HT-29 (cell line): ENCODE measurements around the gene CES1. TPM values are rescaled to one million over a fixed set of nuclear protein-coding genes. Genes with fewer than 3 reads are reported as not detected.
A peak's percentile ranks its signal among the peaks of the same experiment; 100 is the strongest.
"Not testable (repeated sequence)": the region's sequence is repeated elsewhere in the genome, so short reads cannot be mapped to it uniquely, and the experiment has no call there.

Experiments used
- DNase-seq: peaks from one replicate; pipeline ENCODE4 v3.0.0-alpha.2; 2015; ENCODE audit warnings: low spot score
- total RNA-seq: library from RNA; depleted of rRNA; stranded (reverse); fragments of >200 nt; shearing (Covaris generic); gene quantifications from 2 replicates; pipeline ENCODE4 v1.2.3, GENCODE V29; 2014

The CES1 gene
- total RNA-seq, 1 experiment from 2014 or later, result not detected

DNA sequence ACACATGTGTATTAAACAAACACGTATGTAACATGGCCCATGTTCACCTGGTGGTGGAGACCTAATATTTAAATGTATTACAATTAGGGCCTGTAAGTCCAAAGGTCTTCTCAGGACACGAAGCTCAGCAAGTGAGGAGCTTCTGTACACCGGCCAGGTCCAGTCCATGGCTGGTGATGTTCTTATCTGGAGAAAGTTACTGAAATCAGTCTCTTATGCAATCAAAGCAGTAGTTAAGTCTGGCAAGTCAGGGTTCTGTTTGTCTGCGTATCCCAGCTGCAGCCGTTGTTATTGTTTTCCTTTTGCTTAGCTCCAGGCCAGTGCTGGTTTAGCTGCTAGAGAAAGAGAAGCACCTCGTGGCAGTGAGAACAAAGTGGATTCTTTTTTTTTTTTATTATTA is 41.4 kb downstream of the CES1 start:
- DNase-seq, result not testable (repeated sequence)

- DNase-seq, result not testable (repeated sequence)
Measured at GRCh38 chr16:55790240-55790639, 42.7 kb downstream of the CES1 start.

DNA sequence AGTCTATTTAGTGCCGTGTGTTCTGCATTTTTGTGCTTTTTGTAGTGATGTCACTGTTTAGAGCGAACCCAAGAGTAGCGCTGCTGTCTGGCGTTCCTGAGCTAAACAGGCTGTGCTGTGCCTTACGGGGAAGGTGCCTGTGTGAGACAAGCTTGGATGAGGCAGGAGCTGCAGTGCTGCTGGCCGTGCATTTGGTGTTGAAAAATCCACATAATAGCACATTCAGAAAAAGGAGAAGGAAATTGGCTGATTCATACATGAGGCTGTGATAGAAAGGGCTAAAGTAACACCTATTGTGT is 50.2 kb downstream of the CES1 start:
- not testable (repeated sequence) for DNase-seq

DNA sequence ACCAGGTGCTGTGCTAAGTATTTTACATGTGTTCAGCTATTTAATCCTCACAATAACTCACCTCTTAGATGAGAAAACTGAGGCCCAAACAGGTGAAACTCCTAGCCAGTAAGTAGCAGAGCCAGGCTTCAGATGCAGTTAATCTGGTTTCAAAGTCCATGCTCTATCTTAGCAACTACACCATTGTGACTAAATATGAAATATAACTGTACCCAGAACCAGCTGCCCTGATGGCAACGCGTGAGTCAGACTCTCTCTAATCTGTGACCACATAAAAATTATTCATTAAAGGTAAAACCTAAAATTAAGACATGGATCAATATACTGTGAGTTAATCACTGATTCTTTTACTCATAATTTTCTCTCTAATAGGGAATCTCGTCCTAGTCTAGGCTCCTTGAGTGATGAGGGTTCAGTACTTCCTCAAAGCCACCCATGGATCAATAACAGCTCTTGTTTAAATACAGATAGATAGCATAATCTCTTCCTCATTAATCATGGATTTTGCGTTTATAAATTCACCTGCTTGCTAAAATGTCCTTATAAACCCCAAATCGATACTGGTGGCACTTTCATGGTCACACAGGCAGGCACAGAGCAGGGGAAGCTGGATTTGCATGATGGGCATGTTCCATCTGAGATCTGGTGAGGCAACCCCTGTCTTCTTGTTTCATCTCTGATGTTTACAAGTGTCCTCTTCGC is 50.7 kb downstream of the CES1 start:
- not testable (repeated sequence) for DNase-seq

DNA sequence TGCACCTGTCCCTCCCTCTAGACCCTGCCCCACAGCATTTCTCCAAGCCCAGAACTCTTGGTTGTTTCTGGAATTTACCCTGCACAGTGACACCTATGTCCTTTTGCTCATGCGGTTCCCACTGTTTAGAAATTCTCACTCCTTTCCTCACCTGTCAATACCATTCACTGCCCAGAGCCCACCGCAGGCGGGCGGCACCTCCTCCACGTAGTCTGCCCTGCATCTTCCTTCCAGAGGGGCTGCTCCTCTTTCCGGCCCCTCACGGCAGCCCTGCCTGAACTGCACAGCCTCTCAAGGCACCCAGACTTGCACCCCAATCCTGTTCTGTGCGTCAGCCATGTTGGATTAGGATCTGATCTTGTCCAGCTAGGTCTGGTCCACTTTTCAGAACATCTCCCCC is 51.4 kb downstream of the CES1 start:
- not testable (repeated sequence) for DNase-seq

- DNase-seq, result not testable (repeated sequence)
Measured at GRCh38 chr16:55780095-55780407, 52.8 kb downstream of the CES1 start.

DNA sequence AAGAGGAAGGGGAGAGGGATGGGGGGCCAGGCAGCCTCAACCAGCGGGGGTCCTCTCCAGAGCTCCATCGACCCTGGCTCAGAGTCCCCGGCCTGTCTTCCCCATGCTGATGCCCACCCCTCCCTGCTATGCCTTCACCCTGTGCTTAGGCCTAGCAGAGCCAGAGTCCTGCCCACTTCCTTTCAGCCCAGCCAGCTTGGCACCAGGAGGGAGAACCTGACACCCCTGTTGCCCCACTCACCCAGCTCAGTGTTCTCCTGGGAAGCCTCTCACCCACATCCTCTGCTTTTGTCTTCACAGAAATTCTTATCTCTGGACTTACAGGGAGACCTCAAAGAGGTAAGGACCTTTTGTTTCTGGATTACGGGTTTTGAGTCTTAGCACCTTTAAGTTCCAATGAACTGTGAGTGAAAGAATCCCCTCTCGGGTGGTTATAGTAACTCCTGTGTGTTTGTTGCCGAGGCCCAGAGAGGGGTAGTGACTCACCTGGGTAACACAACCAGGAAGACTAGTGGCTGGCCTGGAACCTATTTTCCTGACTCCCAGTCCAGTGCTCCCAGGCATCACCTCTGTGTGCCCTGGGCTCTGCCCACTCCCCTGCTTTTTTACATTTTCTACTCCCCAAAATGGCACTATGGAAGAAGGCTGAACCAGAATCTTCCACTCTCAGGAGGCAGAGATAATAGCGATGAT is 53.3 kb downstream of the CES1 start:
- no peak for DNase-seq

DNA sequence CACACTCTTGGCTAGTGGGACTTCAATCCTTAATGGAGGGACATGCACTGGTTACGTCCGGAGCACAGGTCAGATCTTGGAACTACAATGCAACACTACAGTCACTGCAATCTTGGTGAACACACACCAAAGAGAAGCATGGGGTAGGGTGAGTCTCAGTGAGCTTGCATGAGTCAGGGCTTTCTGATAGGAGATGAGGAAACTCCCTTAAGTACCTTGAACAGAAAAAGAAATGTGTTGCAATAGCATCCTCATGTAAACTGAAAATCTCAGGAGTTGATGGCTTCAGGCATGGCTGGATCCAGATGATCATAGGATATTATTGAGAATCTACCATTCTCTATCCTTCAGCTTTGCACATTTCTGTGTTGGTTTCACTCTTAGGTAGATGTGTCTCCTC is 54.1 kb downstream of the CES1 start:
- DNase-seq, result no peak

GRCh38 chr16:55775857-55776256 is 57.0 kb downstream of the CES1 start:
- DNase-seq, result no peak

DNA sequence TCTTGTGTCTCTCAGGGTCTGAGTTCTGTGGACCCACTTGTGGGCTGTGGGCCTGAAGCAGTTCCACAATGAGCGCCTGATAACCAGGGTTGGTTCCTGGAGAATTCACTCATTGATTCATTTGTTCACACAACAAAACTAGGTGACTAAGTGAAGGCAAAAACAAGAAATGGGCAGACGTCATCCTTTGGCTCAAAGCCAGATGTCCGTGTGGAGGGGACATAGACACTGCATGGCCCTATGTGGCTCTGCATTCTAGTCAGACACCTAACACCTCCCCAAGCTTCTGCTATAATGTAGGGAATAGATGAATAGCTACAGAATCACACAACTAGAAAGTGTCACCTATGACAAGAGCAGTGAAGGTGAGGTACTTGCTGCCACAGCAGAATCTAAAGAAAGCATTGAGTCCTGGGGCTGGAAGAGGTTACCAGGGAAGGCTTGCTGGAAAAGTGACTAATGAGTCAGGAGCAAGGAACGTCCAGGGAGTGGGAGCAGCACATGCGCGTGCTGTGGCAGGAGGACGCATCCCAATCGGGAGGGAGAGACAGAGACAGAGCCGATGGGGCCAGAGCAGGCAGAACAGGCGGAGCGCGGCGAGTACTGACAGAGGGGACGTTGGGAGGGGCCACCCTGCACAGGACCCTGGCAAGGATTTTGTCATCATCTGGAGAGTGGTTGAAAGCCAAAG is 58.9 kb downstream of the CES1 start:
- DNase-seq, result peak; percentile 19

DNA sequence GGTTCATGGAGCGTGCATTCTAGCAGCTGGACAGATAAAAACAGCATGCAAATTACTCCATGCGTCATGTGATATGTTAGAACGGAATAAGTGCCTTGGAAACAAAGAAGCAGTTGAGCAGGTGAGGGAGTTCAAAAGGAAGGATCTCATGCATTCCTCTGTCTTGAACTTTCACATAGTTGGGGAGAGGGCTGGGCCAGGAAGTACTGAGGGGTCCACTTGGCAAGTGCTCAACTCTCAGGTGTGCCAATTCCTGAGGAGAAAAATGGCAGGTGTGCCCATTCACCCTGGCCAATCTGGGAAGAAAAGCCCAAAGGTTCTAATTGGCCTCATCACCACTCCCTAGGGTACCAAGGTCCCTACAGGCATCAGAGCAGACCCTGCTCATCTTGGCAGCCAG is 67.7 kb downstream of the CES1 start:
- DNase-seq, result no peak

DNA sequence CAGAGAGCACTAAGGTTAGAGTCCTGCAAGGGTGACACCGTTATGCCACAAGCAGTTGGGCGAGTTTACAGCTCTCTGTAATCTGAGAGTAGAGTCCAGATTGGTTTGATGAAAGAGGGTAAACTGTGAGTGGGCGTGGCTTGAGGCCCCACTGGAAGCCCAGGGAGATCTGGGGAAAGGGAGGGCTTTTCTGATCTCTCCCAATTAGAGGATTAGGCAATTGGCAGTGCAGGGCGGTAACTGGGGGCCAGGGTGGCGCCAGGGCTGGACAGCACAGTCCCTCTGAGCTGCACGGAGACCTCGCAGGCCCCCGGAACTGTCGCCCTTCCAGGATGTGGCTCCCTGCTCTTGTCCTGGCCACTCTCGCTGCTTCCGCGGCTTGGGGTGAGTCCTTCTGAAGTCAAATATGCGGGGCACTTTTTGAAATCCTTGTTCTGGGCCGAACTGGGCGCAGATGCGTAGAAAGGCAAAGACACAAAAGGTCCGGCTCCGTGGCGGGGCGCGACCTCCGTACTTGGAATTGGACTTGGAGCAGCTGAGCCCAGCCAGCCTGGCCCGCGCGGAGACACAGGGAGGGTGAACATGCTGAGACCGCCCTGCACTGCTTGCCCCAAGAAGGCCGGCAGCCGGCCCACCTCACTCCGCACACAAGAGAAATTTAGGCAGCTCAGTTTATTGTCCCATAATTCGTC is 72.4 kb downstream of the CES1 start:
- no peak for DNase-seq

DNA sequence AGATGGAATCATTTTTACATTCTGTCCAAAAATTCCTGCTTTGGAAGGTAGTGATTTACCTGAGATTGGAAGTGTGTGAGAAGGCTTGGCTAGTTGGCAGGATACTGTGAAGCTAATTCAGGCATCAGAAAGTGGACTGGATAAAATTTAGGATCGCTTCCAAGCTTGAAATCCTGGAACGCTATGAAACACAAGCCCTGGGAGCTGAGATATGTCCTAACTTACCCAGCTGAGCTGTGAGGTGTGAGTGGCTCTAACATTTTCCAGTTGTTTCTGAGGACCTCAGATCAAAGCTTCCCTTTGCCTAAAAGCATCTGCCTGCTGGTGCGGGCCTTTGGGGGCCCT is 73.0 kb downstream of the CES1 start:
- not testable (repeated sequence) for DNase-seq

- not testable (repeated sequence) for DNase-seq
Measured at GRCh38 chr16:55757595-55758527, 75.0 kb downstream of the CES1 start.

DNA sequence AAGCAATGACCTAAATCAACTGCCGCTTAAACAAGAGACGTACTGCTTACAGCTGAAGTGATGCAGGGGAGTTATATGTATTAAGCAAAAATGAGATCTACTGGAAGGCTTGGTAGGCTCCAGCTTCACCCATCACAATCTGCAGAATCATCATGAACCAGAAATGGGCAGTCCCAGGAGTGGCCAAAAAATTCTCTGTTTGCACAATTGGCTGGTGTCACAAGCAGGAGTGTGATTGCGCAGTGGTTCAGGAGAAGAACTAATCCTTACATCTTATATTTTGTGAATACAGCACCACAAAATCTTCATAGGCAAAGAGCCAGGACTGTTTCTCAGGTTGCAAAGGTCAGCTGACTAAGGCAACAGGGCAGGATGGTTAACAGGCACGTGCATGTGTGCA is 75.9 kb downstream of the CES1 start:
- no peak for DNase-seq

- DNase-seq, result no peak
Measured at GRCh38 chr16:55754056-55754455, 78.8 kb downstream of the CES1 start.

DNA sequence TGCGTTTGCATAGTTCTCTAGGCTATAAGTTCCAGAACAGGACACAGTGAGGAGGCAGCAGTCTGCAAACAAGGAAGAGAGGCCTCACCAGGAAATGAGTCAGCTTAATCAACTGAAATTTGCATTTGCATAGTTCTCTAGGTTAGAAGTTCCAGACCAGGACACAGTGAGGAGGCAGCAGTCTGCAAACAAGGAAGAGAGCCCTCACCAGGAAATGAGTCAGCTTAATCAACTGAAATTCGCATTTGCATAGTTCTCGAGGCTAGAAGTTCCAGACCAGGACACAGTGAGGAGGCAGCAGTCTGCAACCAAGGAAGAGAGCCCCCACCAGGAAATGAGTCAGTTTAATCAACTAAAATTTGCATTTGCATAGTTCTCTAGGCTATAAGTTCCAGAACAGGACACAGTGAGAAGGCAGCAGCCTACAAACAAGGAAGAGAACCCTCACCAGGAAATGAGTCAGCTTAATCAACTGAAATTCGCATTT is 79.7 kb downstream of the CES1 start:
- not testable (repeated sequence) for DNase-seq
